ENCODE measurements around the gene PIK3R5. TPM values are rescaled to one million over a fixed set of nuclear protein-coding genes. Genes with fewer than 3 reads are reported as not detected.

The PIK3R5 gene
- polyA plus RNA-seq, 3 donors: 32.1 to 127 (median 47.5) TPM

GRCh38 chr17:8925141-8925540 is 40.4 kb downstream of the PIK3R5 start:
- Mint-ChIP-seq H3K4me1 (peaks cover 24% of the 10 kb centered on the region), H3K27ac (no peak overlapping the region), H3K4me3 (no peak overlapping the region), H3K36me3 (peaks cover 28 to 31% of the 10 kb centered on the region in 2 donors), H3K27me3 (ENCODE audit: low read depth in 3 of 3) (no peaks in the 10 kb centered on the region), H3K9me3 (peaks cover 17 to 32% (median 26%) of the 10 kb centered on the region in 7 donors)
- Histone ChIP-seq H3K4me3 (replicated peaks in 1 of 3; ENCODE audit: low read depth in 2 of 3, low read length in 3 of 3) (no peak overlapping the region), H3K4me1 (ENCODE audit: control insufficient read depth in 1 of 2, insufficient read depth in 2 of 2, low read length in 2 of 2) (peaks cover 27 to 39% of the 10 kb centered on the region in 2 donors), H3K27me3 (ENCODE audit: control insufficient read depth in 2 of 2, insufficient read depth in 2 of 2, low read length in 2 of 2) (no peaks in the 10 kb centered on the region), H3K4me2 (replicated peaks; ENCODE audit: extremely low read depth, low read length, poor library complexity, severe bottlenecking) (no peak overlapping the region), H3K27ac (ENCODE audit: low read depth in 1 of 2, low read length in 2 of 2) (no peak overlapping the region), H3K79me2 (ENCODE audit: insufficient read depth, low read length) (peaks cover 79% of the 10 kb centered on the region), H3K9me3 (replicated peaks in 1 of 2; ENCODE audit: control insufficient read depth in 1 of 2, insufficient read depth in 1 of 2, low read length in 2 of 2) (peaks cover 15 to 27% of the 10 kb centered on the region in 2 donors), H3K9ac (ENCODE audit: insufficient read depth, low read length, poor library complexity, severe bottlenecking) (no peak overlapping the region), H2AFZ (ENCODE audit: insufficient read depth, low read depth, low read length, poor library complexity, severe bottlenecking) (no peak overlapping the region), H3K36me3 (replicated peaks in 1 of 2; ENCODE audit: control insufficient read depth in 1 of 2, insufficient read depth in 2 of 2, low read length in 2 of 2) (peaks cover 0 to 30% of the 10 kb centered on the region in 2 donors), H4K20me1 (ENCODE audit: insufficient read depth, low read length) (no peaks in the 10 kb centered on the region)
- TF ChIP-seq CTCF (IDR thresholded peaks at IDR 0.05): peak; percentile 32
- intact Hi-C loops (cut with micrococcal nuclease): no loop called here
- DNase-seq: no peak

- 98% methylated on average over 4 of the region's 6 CpGs for WGBS (ENCODE audit: insufficient coverage)
- H3K4me1 Mint-ChIP-seq: peaks cover 27% of the 10 kb centered on the region
- H3K27ac ChIP-seq (ENCODE audit: low read depth in 1 of 2, low read length in 2 of 2): peak overlapping the region in 1 of 2 donors; percentile 65
Observed at GRCh38 chr17:8924595-8924994, 40.9 kb downstream of the PIK3R5 start.

More at GRCh38 chr17:8924595-8924994, 40.9 kb downstream of the PIK3R5 start:
- Histone ChIP-seq H3K79me2 (ENCODE audit: insufficient read depth, low read length) (peaks cover 79% of the 10 kb centered on the region), H3K9ac (ENCODE audit: insufficient read depth, low read length, poor library complexity, severe bottlenecking) (no peak overlapping the region), H2AFZ (ENCODE audit: insufficient read depth, low read depth, low read length, poor library complexity, severe bottlenecking) (no peak overlapping the region), H4K20me1 (ENCODE audit: insufficient read depth, low read length) (no peaks in the 10 kb centered on the region), H3K4me2 (replicated peaks; ENCODE audit: extremely low read depth, low read length, poor library complexity, severe bottlenecking) (no peak overlapping the region), H3K27me3 (ENCODE audit: control insufficient read depth in 2 of 2, insufficient read depth in 2 of 2, low read length in 2 of 2) (no peaks in the 10 kb centered on the region), H3K36me3 (replicated peaks in 1 of 2; ENCODE audit: control insufficient read depth in 1 of 2, insufficient read depth in 2 of 2, low read length in 2 of 2) (peaks cover 0 to 28% of the 10 kb centered on the region in 2 donors), H3K4me3 (replicated peaks in 1 of 3; ENCODE audit: low read depth in 2 of 3, low read length in 3 of 3) (no peak overlapping the region), H3K9me3 (replicated peaks in 1 of 2; ENCODE audit: control insufficient read depth in 1 of 2, insufficient read depth in 1 of 2, low read length in 2 of 2) (peaks cover 15 to 25% of the 10 kb centered on the region in 2 donors), H3K4me1 (ENCODE audit: control insufficient read depth in 1 of 2, insufficient read depth in 2 of 2, low read length in 2 of 2) (peaks cover 27 to 45% of the 10 kb centered on the region in 2 donors)
- intact Hi-C loops (cut with micrococcal nuclease): no loop called here
- TF ChIP-seq CTCF (IDR thresholded peaks at IDR 0.05): no peak
- DNase-seq: no peak
- Mint-ChIP-seq H3K27me3 (ENCODE audit: low read depth in 3 of 3) (no peaks in the 10 kb centered on the region), H3K4me3 (no peak overlapping the region), H3K9me3 (peaks cover 13 to 29% (median 24%) of the 10 kb centered on the region in 7 donors), H3K36me3 (peaks cover 28 to 31% of the 10 kb centered on the region in 2 donors), H3K27ac (no peak overlapping the region)
